ENCODE data around the gene PRELP.
A peak's percentile ranks its signal among the peaks of the same experiment; 100 is the strongest.
"Not testable (repeated sequence)": the region's sequence is repeated elsewhere in the genome, so short reads cannot be mapped to it uniquely, and the experiment has no call there.

Gene PRELP

DNA sequence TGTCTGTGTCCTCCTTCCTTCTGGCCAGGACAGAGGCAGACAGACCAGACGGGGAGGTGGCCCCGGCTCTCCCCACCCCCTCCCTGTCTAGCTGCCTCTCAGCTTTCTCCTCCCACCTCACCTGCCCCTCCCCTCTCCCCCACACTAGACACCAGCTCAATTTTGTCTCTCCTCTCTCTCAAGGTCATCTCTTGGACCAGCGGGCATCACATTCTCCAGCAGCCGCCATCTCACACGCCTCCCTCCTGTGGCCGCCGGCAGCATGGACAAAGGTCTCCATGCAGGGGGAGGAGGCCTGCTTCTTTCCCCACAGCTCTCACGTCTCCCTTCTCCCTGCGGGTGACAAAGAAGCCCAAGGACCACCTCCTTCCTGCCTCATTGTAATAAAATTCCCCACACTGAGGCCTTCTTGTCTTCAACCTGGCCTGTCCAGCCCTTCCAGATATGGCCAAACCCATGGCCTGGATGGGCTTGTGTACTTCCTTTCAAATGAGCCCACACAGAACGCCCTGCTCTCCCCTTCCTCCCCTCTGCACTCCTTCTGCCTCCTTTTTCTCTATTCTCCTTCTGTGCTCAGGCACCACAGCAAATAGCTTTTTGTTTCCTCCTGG, 33.0 kb downstream of the PRELP start:
- no peak for DNase-seq

DNA sequence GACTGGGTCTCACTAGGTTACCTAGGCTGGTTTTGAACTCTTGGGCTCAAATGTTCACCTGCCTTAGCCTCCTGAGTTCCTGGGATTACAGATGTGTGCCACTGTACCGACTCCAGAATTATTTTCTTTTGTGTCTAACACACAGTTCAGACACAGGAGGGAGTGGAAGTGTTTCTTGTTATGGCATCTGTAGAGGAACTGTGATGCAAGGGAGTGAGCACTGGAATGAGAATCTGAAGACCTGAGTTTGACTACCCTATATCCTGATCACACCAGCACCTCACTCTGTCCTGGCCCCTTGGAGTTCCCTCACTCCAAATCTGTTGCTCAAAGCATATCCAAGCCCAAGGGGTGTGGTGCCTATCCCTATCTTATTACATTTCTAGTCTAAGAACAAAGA, 33.5 kb downstream of the PRELP start:
- DNase-seq, result no peak

- no peak for DNase-seq
These were observed 35.9 kb downstream of the PRELP start for GRCh38 chr1:203511513-203511912.

DNA sequence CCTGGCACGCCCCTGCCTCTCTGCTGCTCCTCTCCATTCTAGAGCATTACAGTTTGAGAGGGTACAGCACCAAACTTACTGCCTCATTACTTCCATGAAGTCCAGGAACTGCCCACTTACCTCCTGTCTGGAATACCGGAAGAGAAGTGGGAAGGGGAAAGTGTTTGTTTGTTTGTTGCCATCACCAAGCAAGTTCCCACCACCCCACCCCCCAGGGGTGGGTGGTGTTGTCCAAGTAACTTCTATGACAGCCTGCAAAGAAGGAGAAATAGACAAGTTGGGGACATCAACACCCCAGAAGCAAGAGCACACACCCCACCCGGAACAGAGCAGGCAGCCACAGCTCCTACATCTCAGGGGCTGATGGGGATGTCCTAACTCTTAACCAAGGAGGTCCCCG, 36.3 kb downstream of the PRELP start:
- DNase-seq, result no peak

GRCh38 chr1:203512517-203512847, 36.9 kb downstream of the PRELP start:
- no peak for DNase-seq

DNA sequence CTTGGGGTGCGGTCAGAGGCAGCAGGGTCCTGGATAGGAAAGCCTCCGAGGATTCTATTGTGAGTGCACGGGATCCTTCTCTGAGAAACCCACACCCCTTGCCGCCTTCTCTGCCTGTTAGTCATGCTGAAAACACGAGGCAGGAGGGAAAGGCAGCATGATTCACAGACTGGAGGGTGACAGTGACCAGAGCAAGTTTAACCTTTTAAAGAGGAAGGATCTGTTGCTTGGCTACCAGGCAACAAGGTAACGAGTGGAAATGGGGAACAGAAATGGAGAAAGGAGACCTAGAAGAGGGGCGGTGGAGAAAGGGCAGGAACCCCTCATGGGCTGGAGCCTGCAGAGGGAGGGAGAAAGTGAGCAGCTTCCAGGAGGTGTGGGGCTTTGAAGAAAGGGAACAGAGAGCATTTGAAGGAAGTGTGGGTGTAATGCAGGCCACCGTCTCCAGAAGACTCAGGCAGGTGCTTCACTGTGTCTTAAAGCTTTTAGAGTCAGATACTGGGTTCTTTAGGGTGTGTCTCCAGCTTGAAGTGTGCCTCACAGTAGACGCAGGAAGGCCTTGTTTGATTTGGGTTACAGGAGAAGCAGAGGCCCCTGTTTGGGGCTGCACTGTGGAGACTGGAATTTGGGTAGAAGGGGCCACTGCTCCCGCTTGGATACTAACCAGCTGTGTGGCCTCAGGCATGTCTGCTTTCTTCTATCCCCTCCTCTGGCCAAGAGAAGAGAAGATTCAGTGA, 37.4 kb downstream of the PRELP start:
- DNase-seq, result no peak

DNA sequence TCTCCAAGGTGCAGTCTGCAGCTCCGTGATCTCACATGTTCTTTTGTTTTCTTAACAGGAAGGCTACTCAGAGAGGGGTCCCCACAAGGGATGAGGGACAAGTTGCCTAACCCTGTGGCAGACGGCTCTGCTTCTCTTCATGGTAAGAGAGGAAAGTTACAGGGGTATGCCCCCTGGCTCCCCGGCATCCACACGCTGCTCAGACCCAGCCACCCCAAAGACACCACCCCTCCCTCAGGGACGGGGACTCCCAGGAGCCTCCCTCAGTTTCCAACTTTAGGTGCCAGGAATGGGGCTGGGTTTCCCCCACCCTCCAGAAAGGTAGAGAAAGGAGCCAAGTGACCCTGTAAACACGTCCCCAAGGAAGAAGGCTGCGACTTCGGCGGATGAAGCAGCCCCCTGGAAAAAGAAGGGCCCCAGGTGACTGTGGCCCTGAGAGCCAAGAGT, 38.0 kb downstream of the PRELP start:
- no peak for DNase-seq

- DNase-seq, result no peak
These were observed 40.6 kb downstream of the PRELP start for GRCh38 chr1:203516184-203516583.

DNA sequence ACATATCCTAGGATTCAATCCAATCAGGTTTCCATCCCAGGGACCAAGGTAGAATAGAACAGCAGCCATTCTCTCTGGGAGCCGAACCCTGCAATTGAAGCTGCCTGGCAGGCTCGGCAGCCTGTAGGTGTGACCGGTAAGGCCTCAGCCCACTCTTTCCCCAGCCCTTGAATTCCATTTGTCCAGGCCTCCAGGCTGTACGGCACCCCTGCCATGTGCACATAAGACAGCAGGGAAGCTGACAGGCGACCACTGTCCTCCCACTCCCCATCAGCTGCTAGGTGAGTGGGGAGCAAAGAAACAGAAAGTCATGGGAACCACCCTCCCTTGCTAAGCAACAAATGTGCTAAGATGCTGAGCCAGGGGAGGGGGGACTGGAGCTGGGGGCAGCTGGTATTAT, 41.3 kb downstream of the PRELP start:
- no peak for DNase-seq

DNA sequence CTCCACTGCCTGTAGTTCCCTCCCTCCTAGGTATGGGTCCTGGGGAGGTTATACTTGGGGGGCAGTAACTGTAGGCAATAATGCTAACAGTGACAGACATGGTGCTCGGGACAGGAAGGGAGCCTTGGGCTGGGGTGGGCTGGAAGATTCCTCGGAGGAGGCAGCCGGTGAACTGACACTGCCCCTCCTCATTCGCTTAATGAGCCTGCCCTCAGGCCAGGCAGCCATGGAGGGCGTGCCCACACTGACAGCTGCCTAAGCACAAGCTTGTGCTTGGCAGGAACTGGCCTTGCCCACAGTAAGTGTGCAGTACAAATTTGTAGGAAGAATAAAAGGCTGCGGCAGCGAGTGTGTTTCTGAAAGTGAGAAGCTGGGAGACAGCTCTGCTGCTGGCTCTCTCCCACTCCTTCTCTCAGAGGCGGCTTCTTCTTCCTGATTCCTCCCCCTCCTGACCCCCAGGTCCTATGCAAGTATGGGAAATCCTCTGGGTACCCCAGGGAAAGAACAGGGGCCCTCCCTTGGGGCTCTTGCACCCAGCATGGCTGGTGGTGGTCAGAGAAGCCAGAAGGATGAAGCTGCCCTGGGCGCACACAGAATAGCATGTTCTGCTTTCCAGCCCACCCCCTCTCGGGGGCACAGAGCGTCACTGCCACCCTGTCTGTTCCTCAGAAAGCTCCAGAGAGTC, 42.0 kb downstream of the PRELP start:
- DNase-seq, result no peak

DNA sequence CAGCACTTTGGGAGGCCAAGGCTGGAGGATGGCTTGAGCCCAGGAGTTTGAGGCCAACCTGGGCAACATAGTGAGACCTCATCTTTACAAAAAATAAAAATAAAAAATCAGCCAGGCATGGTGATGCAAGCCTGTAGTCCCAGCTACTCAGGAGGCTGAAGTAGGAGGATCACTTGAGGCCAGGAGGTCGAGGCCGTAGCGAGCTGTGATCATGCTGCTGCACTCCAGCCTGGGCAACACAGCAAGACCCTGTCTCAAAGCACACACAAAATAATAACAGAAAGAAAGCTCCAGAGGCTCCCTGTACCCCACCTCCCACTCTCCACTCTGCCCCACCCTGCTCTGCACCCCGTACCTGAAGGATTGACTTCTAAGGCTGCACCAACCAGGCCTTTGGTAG, 42.5 kb downstream of the PRELP start:
- DNase-seq, result not testable (repeated sequence)

GRCh38 chr1:203518541-203518940, 42.9 kb downstream of the PRELP start:
- no peak for DNase-seq

DNA sequence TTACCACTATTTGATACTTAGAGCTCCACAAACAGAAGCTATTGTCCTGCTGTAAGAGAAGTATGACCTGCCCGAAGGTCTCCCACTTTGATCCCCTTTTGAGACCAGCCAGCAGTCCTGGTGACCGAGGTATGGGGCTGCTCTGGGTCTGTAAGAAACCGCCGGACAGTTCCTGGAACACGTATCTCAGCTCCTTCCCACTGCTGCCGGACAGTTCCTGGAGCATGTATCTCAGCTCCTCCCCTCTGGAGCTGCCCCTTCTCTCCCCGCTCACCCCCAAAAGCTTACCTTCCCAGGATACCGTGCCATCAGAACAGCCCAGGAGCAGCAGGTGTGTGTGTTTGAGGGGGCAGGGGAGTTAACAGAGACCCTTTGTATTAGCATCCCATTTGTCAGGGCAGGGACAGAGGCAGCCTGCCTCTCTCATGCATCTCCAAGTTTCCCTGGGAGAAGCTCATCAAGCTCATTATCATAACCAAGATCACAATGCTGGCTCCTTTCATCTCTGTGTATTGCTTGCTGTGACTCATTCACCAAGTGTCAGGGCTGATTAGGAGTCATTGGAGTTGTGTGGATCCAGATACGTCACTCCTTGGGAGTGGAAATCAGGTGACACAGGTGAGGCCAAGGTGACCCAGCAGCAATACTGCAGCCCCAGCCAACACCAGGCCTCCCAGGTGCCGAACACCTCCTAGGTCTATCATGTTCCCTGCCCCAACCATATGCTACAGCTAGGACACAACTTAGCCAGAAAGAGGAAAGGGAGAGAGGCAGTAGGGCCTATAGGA, 43.6 kb downstream of the PRELP start:
- no peak for DNase-seq

DNA sequence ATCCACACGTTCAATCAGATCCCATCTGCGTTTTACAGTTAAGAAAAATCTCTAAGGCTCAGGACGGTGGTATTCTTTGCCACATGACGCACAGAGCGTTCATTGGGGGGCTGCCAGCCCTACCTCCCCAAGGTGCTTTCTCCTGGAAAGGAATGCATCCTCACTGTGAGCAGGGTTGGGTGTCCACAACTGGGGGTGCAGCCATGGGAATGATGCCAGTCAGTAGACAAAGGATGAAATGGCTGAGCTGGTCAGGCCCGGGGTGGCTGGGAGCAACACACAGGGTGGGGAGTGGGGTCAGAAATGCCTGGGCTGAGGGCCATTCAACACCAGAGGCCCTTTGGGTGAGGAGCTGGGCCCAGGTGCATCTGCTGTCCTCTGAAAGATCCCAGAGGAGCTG, 44.3 kb downstream of the PRELP start:
- no peak for DNase-seq

DNA sequence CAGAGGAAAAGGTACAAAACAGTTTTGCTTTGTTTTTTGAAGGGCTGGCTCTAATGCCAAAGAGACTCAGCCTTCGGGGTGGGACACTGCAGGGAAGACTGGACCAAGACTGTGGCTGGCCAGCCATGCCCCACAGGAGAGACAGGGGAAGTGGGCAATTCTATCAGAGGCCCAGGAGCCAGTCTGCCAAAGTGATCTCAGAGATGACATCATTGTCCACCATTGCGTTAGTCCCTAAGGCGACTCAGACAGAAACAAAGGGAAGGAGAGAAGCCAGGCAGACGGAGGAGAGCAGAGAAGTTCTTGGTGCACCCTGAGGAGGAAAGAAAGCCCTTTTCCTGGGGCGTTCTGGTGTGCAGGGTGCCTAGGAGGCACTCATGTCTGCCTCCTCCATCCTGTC, 44.7 kb downstream of the PRELP start:
- no peak for DNase-seq

DNA sequence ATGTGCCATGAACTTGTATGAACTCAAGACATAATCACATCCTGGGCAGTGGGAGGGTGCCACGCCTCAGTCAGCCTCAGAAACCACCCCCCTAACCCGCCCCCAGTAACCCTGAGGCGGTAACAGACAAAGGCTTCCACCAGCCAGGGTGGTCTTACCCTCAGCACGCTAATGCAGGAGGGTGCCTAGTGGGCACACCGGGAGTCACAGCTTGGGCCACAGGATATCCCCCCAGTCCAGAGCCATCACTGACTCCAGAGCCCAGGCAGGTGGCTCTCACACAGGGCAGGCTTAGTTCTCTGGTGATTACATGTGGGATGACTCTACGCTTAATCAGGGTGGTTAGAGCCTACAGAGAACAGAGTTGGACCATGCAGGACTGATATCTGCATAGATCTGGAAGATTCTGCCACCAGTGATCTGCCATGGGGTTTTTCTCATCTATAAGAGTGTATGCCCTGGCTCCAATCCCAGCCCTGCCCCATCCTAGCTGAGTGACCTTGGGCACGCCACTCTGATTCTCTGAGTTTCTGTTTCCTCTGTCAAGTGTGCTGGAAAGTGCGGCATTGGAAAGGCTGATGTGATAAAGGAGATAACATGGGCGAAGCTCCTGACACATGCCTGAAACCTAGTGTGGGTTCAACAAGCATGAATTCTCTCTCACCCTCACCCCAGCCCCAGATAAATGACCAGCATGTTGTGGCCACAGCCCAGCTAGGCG, 45.6 kb downstream of the PRELP start:
- no peak for DNase-seq

- DNase-seq, result no peak
These were observed 46.2 kb downstream of the PRELP start for GRCh38 chr1:203521812-203522211.

GRCh38 chr1:203522237-203522636, 46.6 kb downstream of the PRELP start:
- peak; percentile 75 for DNase-seq

DNA sequence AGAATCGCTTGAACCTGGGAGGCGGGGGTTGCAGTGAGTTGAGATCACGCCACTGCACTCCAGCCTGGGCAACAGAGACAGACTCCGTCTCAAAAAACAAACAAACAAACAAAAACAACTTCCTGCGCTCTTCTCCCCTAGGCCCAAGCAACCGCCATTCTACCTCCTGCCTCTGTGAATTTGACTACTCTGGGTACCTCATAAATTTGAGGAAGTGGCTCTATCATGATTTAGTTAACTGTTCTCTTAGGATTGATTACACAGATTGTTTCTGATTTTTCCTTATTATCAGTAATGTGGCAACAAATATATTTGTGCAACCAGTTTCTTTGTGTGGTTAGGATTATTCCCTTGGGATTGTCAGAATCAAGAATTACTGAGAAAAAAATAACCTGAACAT, 48.1 kb downstream of the PRELP start:
- no peak for DNase-seq

DNA sequence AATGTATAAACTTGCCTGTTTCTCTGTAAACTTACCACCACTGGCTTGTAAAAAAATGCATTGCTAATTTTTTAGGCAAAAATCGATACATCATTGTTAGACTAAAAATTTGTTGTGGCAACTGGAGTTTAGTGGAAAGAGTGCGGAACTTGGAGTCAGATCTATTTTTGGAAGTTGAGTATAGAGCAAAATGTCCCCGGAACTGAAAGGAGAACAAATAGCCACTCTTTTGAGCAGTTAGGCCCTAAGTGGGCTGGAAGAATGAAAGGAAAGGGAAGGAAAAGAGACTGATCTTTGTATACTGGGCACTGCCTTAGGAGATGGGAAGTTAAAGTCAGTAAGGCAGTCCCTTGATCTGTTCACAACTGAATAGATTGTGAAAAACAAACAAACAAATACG, 48.5 kb downstream of the PRELP start:
- no peak for DNase-seq

DNA sequence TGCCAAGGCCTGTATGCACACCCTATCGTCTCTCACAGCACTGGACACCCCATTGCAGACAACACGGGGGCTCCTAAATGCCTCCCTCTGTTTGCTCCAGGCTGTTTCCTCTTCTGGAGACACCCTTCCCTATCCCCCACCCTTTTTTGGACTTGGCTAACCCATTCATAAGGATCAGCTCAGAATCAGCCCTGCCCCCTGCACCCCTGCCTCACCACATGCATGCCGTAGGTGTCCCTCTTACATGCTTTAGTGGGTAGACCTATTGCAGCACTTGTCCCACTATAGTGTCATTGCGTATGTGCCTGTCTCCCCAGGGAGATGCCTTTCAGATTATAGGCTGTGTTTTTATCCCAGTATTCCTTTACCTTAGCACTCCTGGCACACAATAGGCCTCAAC, 49.2 kb downstream of the PRELP start:
- DNase-seq, result no peak

DNA sequence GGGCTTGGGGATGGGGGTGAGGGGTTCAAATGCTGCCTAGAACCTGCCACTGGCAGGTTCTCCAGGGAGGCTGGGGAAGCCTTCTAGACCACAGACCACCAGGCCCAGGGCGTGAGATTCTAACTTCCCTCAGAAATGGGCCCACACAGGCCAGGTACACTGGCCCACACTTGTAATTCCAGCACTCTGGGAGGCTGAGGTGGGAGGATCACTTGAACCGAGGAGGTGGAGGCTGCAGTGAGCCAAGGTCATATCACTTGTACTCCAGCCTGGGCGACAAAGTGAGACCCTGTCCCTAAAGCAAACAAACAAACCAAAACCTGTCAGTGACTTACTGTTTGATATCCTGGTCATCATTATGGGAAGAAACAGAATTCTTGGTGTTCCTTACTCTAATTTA, 50.1 kb downstream of the PRELP start:
- DNase-seq, result no peak

DNA sequence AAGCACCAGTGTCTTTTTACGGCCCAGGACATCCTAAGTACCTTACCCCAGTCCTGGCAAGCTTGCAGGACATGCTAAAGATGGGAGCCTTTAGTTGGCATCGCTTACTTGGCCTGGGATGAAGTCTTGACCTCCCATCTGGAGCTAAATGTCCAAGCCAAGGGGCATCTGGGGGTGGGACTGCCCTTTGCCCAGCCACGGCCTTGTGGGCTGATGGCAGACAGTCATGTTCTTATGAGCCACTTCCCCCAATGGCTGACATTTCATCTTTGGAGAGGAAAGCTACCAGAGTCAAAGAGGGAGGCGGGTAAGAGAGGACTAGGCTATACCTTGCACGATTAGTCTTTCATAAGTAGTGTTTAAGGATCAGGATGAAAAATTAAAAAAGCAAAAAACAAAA, 50.5 kb downstream of the PRELP start:
- no peak for DNase-seq
